Mesenchymal stem cell (in vitro differentiated cells and primary cell): Measurements from ENCODE around the gene THEM4.

Source experiments
- DNase-seq: peaks from one replicate; pipeline ENCODE4 v3.0.0-alpha.2; 2013
- H2AFZ ChIP-seq: one replicate; pipeline ENCODE4 v1.6.1; 2013; ENCODE audit warnings: low read depth, mild to moderate bottlenecking, control low read depth, inconsistent platforms, low read length, moderate library complexity
- H2AK5ac ChIP-seq: 2 replicates; pipeline ENCODE4 v1.6.1; 2013; ENCODE audit warnings: low read length, moderate library complexity, mild to moderate bottlenecking, inconsistent platforms; ENCODE audit not compliant: severe bottlenecking
- H2BK120ac ChIP-seq: one replicate; pipeline ENCODE4 v1.6.1; 2013; ENCODE audit warnings: low read depth, mild to moderate bottlenecking, inconsistent platforms, low read length, moderate library complexity
- H2BK12ac ChIP-seq, 2 experiments: one replicate each; pipeline ENCODE4 v1.6.1; 2013; ENCODE audit warnings: inconsistent platforms in 2 of 2, low read length in 2 of 2, mild to moderate bottlenecking in 2 of 2, moderate library complexity in 2 of 2, control low read depth in 1 of 2
- H2BK15ac ChIP-seq: one replicate; pipeline ENCODE4 v1.6.1; 2013; ENCODE audit warnings: mild to moderate bottlenecking, low read depth, inconsistent platforms; ENCODE audit not compliant: poor library complexity, severe bottlenecking
- H2BK5ac ChIP-seq: 2 replicates; pipeline ENCODE4 v1.6.1; 2013; ENCODE audit warnings: low read depth, mild to moderate bottlenecking, low read length, control low read depth, inconsistent platforms; ENCODE audit not compliant: poor library complexity, severe bottlenecking
- H3K14ac ChIP-seq, 2 experiments: one replicate each; pipeline ENCODE4 v1.6.1; 2013; ENCODE audit warnings: inconsistent platforms in 2 of 2, low read length in 2 of 2, control low read depth in 1 of 2, mild to moderate bottlenecking in 1 of 2, moderate library complexity in 1 of 2
- H3K18ac ChIP-seq, 2 experiments: one replicate each; pipeline ENCODE4 v1.6.1; 2013; ENCODE audit warnings: inconsistent platforms in 2 of 2, low read length in 2 of 2, control low read depth in 1 of 2, low read depth in 1 of 2, mild to moderate bottlenecking in 1 of 2
- H3K23ac ChIP-seq, 2 experiments: one replicate each; pipeline ENCODE4 v1.6.1; 2013; ENCODE audit warnings: inconsistent platforms in 2 of 2, low read length in 2 of 2, mild to moderate bottlenecking in 2 of 2, moderate library complexity in 2 of 2, control low read depth in 1 of 2
- H3K27ac ChIP-seq: 2 replicates; pipeline ENCODE4 v1.5.1; 2013; ENCODE audit warnings: mild to moderate bottlenecking, moderate library complexity, low read length, control low read depth, inconsistent platforms; ENCODE audit not compliant: poor library complexity, severe bottlenecking
- H3K27me3 ChIP-seq, 2 experiments: 2 replicates each; pipeline versions ENCODE4 v1.6.1 to v1.7.0; 2013; ENCODE audit warnings: low read length in 2 of 2, mild to moderate bottlenecking in 2 of 2, moderate library complexity in 2 of 2, control low read depth in 1 of 2, inconsistent platforms in 1 of 2; ENCODE audit not compliant: control insufficient read depth in 1 of 2, insufficient read depth in 1 of 2
- H3K36me3 ChIP-seq, 2 experiments: 2 replicates each; pipeline versions ENCODE4 v1.6.1 to v1.7.0; 2013; ENCODE audit warnings: low read length in 2 of 2, control low read depth in 1 of 2, inconsistent platforms in 1 of 2, low read depth in 1 of 2, mild to moderate bottlenecking in 1 of 2; ENCODE audit not compliant: insufficient read depth in 2 of 2, control insufficient read depth in 1 of 2
- H3K4ac ChIP-seq, 2 experiments: one replicate each; pipeline ENCODE4 v1.6.1; 2013; ENCODE audit warnings: inconsistent platforms in 2 of 2, low read length in 2 of 2, mild to moderate bottlenecking in 2 of 2, moderate library complexity in 2 of 2, control low read depth in 1 of 2, low read depth in 1 of 2
- H3K4me1 ChIP-seq: 2 replicates; pipeline ENCODE4 v1.6.1; 2013; ENCODE audit warnings: low read depth, low read length, control low read depth; ENCODE audit not compliant: control insufficient read depth, insufficient read depth
- H3K4me2 ChIP-seq: 2 replicates; pipeline ENCODE4 v1.6.1; 2013; ENCODE audit warnings: low read length, mild to moderate bottlenecking, inconsistent platforms; ENCODE audit not compliant: poor library complexity, severe bottlenecking
- H3K4me3 ChIP-seq, 2 experiments: 2 replicates each; pipeline versions ENCODE4 v1.5.1 to v1.7.0; 2013; ENCODE audit warnings: low read length in 2 of 2, mild to moderate bottlenecking in 2 of 2, control low read depth in 1 of 2, low read depth in 1 of 2; ENCODE audit not compliant: insufficient read depth in 1 of 2
- H3K79me1 ChIP-seq: replicated peaks from 2 replicates; pipeline ENCODE4 v1.6.1; 2013; ENCODE audit warnings: mild to moderate bottlenecking, control low read depth, low read length, inconsistent platforms; ENCODE audit not compliant: poor library complexity, severe bottlenecking
- H3K9ac ChIP-seq: 2 replicates; pipeline ENCODE4 v1.7.0; 2013; ENCODE audit warnings: mild to moderate bottlenecking, low read length, moderate library complexity
- H3K9me3 ChIP-seq: 2 replicates; pipeline ENCODE4 v1.7.0; 2013; ENCODE audit warnings: mild to moderate bottlenecking, low read length; ENCODE audit not compliant: control insufficient read depth
- H4K8ac ChIP-seq: one replicate; pipeline ENCODE4 v1.6.1; 2013; ENCODE audit warnings: inconsistent platforms, mild to moderate bottlenecking, low read length, moderate library complexity
- H4K91ac ChIP-seq: one replicate; pipeline ENCODE4 v1.6.1; 2013; ENCODE audit warnings: mild to moderate bottlenecking, low read length, inconsistent platforms
- WGBS: methylation state at CpG from one replicate; pipeline ENCODE4 v1.1.7; 2013; ENCODE audit warnings: mixed read lengths; 5-methylcytosine and 5-hydroxymethylcytosine counted together

Gene THEM4

DNA sequence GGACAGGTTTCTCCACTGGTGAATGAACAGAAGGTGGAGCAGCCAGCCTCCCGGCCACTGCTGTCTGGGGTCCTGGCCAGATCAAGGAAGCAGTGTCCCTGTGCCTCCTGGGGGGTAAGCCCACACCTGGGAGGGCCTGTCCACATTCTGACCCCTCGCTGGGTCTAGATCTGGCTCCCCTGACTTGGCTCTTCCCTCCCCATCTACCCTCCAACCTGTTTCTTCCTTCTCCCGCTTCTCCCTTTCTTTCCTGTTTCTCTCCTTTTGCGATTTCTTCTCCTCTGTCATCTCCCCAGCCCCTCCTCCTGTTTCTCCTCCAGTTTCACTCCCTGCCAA is 78.1 kb downstream of the THEM4 start:
- 81% methylated on average over 4 of the region's 4 CpGs for WGBS
- Histone ChIP-seq H2BK15ac (no peak overlapping the region), H3K9me3 (no peaks in the 10 kb centered on the region), H2AK5ac (no peak overlapping the region), H2BK120ac (no peak overlapping the region), H3K18ac (no peak overlapping the region), H3K4me3 (no peak overlapping the region), H3K4ac (no peak overlapping the region), H3K14ac (peak overlapping the region in 1 of 2 experiments; percentile 50), H3K4me2 (no peak overlapping the region), H3K9ac (no peak overlapping the region), H3K23ac (no peak overlapping the region), H4K8ac (no peak overlapping the region), H2BK5ac (no peak overlapping the region), H2AFZ (no peak overlapping the region), H2BK12ac (no peak overlapping the region), H3K4me1 (peaks cover 8% of the 10 kb centered on the region), H3K27ac (no peak overlapping the region), H3K36me3 (no peaks in the 10 kb centered on the region), H3K79me1 (no peaks in the 10 kb centered on the region), H4K91ac (no peak overlapping the region), H3K27me3 (peaks cover 32 to 59% of the 10 kb centered on the region in 2 experiments)
- no peak for DNase-seq

DNA sequence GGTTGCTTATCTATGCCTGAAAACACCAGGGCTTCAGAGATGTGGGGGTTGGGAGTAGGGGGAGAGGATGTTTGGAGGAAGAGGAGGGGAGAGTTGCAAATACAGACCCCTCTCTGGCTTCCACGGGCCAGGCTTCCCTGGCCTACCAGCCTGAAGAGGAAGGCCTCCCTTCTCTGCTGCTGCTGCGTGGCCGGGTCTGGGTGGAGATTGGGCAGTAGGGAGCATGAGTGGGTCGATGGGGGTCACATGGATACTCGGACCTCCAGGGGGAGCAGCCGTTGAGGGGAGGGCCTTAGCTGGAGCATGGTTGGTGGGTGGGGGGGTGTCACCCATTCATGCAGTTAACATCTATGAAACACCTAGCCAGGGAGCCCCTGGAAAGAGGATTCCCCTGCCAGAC is 79.3 kb downstream of the THEM4 start:
- Histone ChIP-seq H4K8ac (no peak overlapping the region), H3K27me3 (peaks cover 37 to 68% of the 10 kb centered on the region in 2 experiments), H3K18ac (no peak overlapping the region), H3K36me3 (no peaks in the 10 kb centered on the region), H2AK5ac (no peak overlapping the region), H3K4me1 (peaks cover 9% of the 10 kb centered on the region), H3K79me1 (no peaks in the 10 kb centered on the region), H3K9me3 (no peaks in the 10 kb centered on the region), H3K4me2 (no peak overlapping the region), H3K4me3 (no peak overlapping the region), H3K27ac (no peak overlapping the region), H3K9ac (no peak overlapping the region), H3K23ac (no peak overlapping the region), H2BK12ac (no peak overlapping the region), H3K14ac (no peak overlapping the region), H2BK5ac (no peak overlapping the region), H3K4ac (no peak overlapping the region), H2BK15ac (no peak overlapping the region), H2AFZ (no peak overlapping the region), H4K91ac (no peak overlapping the region), H2BK120ac (no peak overlapping the region)
- no peak for DNase-seq
- WGBS = 53% methylated on average over 3 of the region's 6 CpGs

DNA sequence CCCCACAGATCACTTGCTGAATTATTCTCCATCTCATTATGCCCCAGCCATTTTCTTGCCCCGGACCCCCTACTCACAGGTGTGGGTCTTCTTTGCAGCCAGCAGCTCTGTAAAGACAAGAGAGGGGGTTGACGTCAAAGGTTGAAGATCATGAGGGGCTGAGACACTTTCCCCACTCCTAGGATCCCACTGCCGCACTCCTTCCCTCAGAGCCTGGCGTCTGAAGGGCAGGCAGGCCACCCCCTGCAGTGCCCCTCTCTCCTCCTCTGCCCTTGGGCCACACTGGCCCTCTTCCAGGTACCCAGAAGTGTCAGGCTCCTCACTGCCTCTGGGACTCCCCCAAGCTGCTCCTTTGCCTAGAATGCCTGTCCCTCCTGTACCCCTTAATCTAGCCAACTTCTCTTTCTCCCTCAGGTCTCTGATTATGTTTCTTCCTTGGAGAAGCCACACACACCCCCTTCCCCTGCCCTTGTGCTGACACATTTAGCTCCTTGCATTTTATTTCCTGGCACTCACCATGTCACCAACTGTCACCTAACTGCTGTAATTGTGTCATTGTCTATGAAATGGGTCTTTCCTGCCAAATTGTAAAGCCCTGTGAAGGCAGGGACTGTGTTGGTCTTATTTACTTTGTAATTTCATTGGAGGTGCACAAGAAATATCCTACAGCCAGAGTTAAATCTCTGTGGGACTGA is 79.8 kb downstream of the THEM4 start:
- Histone ChIP-seq H3K79me1 (no peaks in the 10 kb centered on the region), H3K4me2 (no peak overlapping the region), H3K27me3 (peaks cover 42 to 73% of the 10 kb centered on the region in 2 experiments), H3K4me3 (no peak overlapping the region), H2BK12ac (no peak overlapping the region), H4K8ac (no peak overlapping the region), H2BK120ac (no peak overlapping the region), H3K4me1 (peaks cover 9% of the 10 kb centered on the region), H3K36me3 (no peaks in the 10 kb centered on the region), H2AFZ (no peak overlapping the region), H3K18ac (no peak overlapping the region), H2BK5ac (no peak overlapping the region), H3K23ac (no peak overlapping the region), H3K14ac (no peak overlapping the region), H3K4ac (no peak overlapping the region), H3K9ac (no peak overlapping the region), H3K27ac (no peak overlapping the region), H2BK15ac (peak overlapping the region; percentile 44), H3K9me3 (no peaks in the 10 kb centered on the region), H2AK5ac (no peak overlapping the region), H4K91ac (no peak overlapping the region)
- DNase-seq = no peak
- WGBS = 45% methylated on average over 4 of the region's 4 CpGs

DNA sequence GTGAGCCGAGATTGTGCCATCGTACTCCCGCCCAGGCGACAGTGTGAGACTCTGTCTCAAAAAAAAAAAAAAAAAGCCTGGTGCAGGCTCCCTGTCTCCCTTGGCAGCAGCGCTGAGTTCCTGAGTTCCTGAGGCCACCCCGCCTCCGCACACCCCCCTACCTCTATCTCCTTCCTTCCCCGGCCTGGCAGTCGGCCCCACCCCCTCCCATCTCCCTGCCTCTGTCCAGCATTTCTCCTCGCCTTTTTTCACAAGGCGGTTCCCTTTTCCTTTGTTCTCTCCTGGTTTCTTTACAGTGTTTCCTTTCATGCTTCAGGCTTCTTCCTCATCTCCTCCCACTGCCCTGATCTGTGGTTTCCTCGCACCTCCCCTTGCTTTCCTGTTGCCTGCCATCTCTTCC is 80.4 kb downstream of the THEM4 start:
- Histone ChIP-seq H4K8ac (no peak overlapping the region), H2BK15ac (peak overlapping the region; percentile 44)
- 9% methylated on average over 12 of the region's 12 CpGs for whole genome bisulfite sequencing

More for the DNA sequence above, 80.4 kb downstream of the THEM4 start:
- no peak overlapping the region for H3K4ac ChIP-seq
- H3K4me2 ChIP-seq = no peak overlapping the region
- no peak overlapping the region for H3K27ac ChIP-seq
- no peak overlapping the region for H2AK5ac ChIP-seq
- no peak overlapping the region for H3K9ac ChIP-seq
- H3K4me3 ChIP-seq = no peak overlapping the region
- peaks cover 48 to 74% of the 10 kb centered on the region in 2 experiments for H3K27me3 ChIP-seq
- no peak overlapping the region for H2BK120ac ChIP-seq
- H3K4me1 ChIP-seq = peaks cover 9% of the 10 kb centered on the region
- no peak overlapping the region for H2BK5ac ChIP-seq
- no peak overlapping the region for H3K18ac ChIP-seq
- no peak overlapping the region for H2AFZ ChIP-seq
- no peaks in the 10 kb centered on the region for H3K79me1 ChIP-seq
- H3K36me3 ChIP-seq = no peaks in the 10 kb centered on the region
- H3K9me3 ChIP-seq = no peaks in the 10 kb centered on the region
- no peak overlapping the region for H2BK12ac ChIP-seq
- H3K14ac ChIP-seq = no peak overlapping the region
- DNase-seq = peak; percentile 20
- H4K91ac ChIP-seq = no peak overlapping the region
- H3K23ac ChIP-seq = no peak overlapping the region
